ENCODE results near the gene B3GNT5. TPM values are rescaled to one million over a fixed set of nuclear protein-coding genes. Genes with fewer than 3 reads are reported as not detected.

B3GNT5 gene
- total RNA-seq, 1 experiment from 2014 or later: 22.8 TPM

GRCh38 chr3:183277260-183277659 is 24.2 kb downstream of the B3GNT5 start:
- H3K4me1 ChIP-seq (ENCODE audit: control insufficient read depth, insufficient read depth, low read length): peaks cover 9% of the 10 kb centered on the region

GRCh38 chr3:183278479-183279088 is 25.5 kb downstream of the B3GNT5 start:
- TF ChIP-seq POLR2AphosphoS5 (IDR thresholded peaks at IDR 0.05; ENCODE audit: low read depth, low read length) (no peak), REST (IDR thresholded peaks at IDR 0.05; ENCODE audit: insufficient read depth in 1 of 2, low read depth in 2 of 2, low read length in 1 of 2) (no peak), SIN3A (IDR thresholded peaks at IDR 0.05; ENCODE audit: borderline replicate concordance, insufficient read depth, low read depth, low read length) (no peak), TCF7L2 (IDR thresholded peaks at IDR 0.05; ENCODE audit: low read depth, low read length) (no peak), CTCF (IDR thresholded peaks at IDR 0.05) (no peak)
- Histone ChIP-seq H3K27ac (ENCODE audit: low read length) (no peak overlapping the region), H3K9me3 (ENCODE audit: control insufficient read depth, insufficient read depth, low read depth, low read length) (no peaks in the 10 kb centered on the region), H3K36me3 (ENCODE audit: control insufficient read depth, insufficient read depth, low read length) (no peaks in the 10 kb centered on the region), H3K4me1 (ENCODE audit: control insufficient read depth, insufficient read depth, low read length) (peaks cover 9% of the 10 kb centered on the region), H3K27me3 (ENCODE audit: control insufficient read depth, insufficient read depth, low read length) (no peaks in the 10 kb centered on the region), H3K4me3 (ENCODE audit: low read depth in 2 of 2, low read length in 2 of 2) (no peak overlapping the region)
- ChIA-PET CTCF (no interaction called here), POLR2A (no interaction called here)
- in situ Hi-C loops (cut with HindIII; ENCODE audit: low pct_unique_long_range_greater_than_20kb, low sequenced_read_pairs) (no loop called here), intact Hi-C loops (cut with micrococcal nuclease; ENCODE audit: unreplicated experiment) (no loop called here)
- BruUV-seq (replicated peaks): no TSS peak
- peak; percentile 52; the same call in 1 of the 2 replicates for ATAC-seq
- DNase-seq (ENCODE audit: low read depth, low spot score): no peak

More at GRCh38 chr3:183277260-183277659, 24.2 kb downstream of the B3GNT5 start:
- intact Hi-C loops (cut with micrococcal nuclease; ENCODE audit: unreplicated experiment): no loop called here
- ATAC-seq: no peak
- Histone ChIP-seq H3K27me3 (ENCODE audit: control insufficient read depth, insufficient read depth, low read length) (no peaks in the 10 kb centered on the region), H3K9me3 (ENCODE audit: control insufficient read depth, insufficient read depth, low read depth, low read length) (no peaks in the 10 kb centered on the region), H3K36me3 (ENCODE audit: control insufficient read depth, insufficient read depth, low read length) (no peaks in the 10 kb centered on the region), H3K4me3 (ENCODE audit: low read depth in 2 of 2, low read length in 2 of 2) (no peak overlapping the region), H3K27ac (ENCODE audit: low read length) (no peak overlapping the region)
- TF ChIP-seq POLR2AphosphoS5 (IDR thresholded peaks at IDR 0.05; ENCODE audit: low read depth, low read length) (no peak), CTCF (IDR thresholded peaks at IDR 0.05) (no peak), TCF7L2 (IDR thresholded peaks at IDR 0.05; ENCODE audit: low read depth, low read length) (no peak), REST (IDR thresholded peaks at IDR 0.05; ENCODE audit: insufficient read depth in 1 of 2, low read depth in 2 of 2, low read length in 1 of 2) (no peak), SIN3A (IDR thresholded peaks at IDR 0.05; ENCODE audit: borderline replicate concordance, insufficient read depth, low read depth, low read length) (no peak)
- BruUV-seq (replicated peaks): no TSS peak
- POLR2A ChIA-PET: interaction anchor here (0.7 kb wide), 1 partner anchor 31 kb away, joined by 10 read pairs; no protein-coding TSS in a partner anchor
- CTCF ChIA-PET: no interaction called here
- DNase-seq (ENCODE audit: low read depth, low spot score): no peak
- in situ Hi-C loops (cut with HindIII; ENCODE audit: low pct_unique_long_range_greater_than_20kb, low sequenced_read_pairs): no loop called here

Data from Panc1 (cell line).